RWPE1 (cell line): ENCODE measurements around the gene KCNMA1.

Experiments used
- CTCF ChIA-PET: fragments of 350-600 bp; sonication (Branson Sonifier 250); formaldehyde crosslinking; extraction: SDS; loops from one replicate; lab custom pipeline; 2021; lab: Yijun Ruan, JAX
- POLR2A ChIA-PET: fragments of 400-600 bp; formaldehyde crosslinking; extraction: SDS; loops from one replicate; lab custom pipeline; 2020; ENCODE audit warnings: antibody characterized with exemption; ENCODE audit not compliant: low non-redundant PET; lab: Yijun Ruan, JAX
- DNase-seq: peaks from one replicate; pipeline ENCODE4 v3.0.0; 2012; ENCODE audit warnings: low spot score
- H3K27ac ChIP-seq: fragments of 450-650 bp; 2 replicates; pipeline ENCODE4 v1.5.1; 2017
- CTCF ChIP-seq: fragments of 450-650 bp; conservative IDR thresholded peaks from 2 replicates; pipeline ENCODE4 v1.5.1; 2017; ENCODE audit warnings: low read depth, mild to moderate bottlenecking

The KCNMA1 gene

DNA sequence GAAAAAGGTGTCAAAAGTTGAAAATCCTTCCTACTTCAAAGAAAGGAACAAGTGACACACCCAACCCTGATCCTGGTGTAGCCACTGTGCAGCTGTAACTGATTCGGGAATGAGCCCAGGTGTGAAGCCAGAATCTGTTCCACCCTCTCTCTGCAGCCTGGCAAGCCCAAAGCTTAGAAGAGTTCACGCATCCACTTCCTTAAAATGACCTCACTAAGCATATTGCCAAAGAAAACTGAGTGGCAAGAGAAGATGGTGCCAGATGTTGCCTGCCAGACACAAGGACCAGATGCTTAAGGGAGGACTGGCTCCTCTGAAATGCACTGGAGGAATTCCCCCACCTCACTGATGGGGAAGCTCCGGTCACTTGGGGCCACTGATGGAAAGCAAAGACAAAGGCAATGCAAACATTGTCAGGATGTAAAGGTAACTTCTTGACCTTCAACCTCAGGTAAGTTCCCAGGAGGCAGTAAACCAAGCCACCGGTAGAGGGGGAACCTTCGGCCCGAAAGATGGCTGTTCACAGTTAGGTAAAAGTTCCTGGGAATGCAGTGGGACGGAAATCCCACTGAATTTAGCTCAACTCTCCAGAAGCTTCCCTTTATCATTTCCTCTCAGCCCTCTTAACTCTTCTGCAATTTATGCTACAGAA is 554.9 kb downstream of the KCNMA1 start:
- DNase-seq = no peak
- ChIA-PET POLR2A (interaction anchor here (0.7 kb wide), 1 partner anchor 388 kb away, joined by 5 read pairs; no protein-coding TSS in a partner anchor), CTCF (interaction anchor here (0.7 kb wide), 1 partner anchor 230 kb away, joined by 4 read pairs; no protein-coding TSS in a partner anchor)
- TF ChIP-seq CTCF = no peak
- no peak overlapping the region for H3K27ac ChIP-seq

DNA sequence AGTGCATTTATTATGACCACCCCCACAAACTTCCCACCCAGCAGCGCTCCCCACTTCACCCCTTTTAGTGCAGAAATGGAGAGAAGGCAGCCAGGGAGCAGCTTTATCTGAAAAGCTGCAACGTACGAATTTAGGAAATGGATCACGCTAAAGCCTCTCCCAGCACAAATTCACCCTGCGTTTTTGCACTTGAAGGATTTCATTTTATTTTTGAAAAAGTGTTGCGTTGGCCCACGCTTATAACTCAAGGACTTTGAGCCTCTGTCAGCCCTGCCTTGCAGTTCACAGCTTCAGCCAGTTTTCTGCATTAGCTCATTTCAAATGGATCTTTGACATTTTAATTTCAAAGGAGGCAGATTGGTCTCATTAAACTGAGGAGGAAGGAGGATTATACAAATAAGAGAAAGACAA is 556.1 kb downstream of the KCNMA1 start:
- no peak overlapping the region for H3K27ac ChIP-seq
- ChIA-PET POLR2A (no interaction called here), CTCF (interaction anchor here (0.6 kb wide), 1 partner anchor 1747 kb away, joined by 3 read pairs; no protein-coding TSS in a partner anchor)
- no peak for DNase-seq
- TF ChIP-seq CTCF = no peak

GRCh38 chr10:77080361-77081027 is 557.1 kb downstream of the KCNMA1 start:
- DNase-seq = no peak
- H3K27ac ChIP-seq = no peak overlapping the region
- POLR2A ChIA-PET = no interaction called here
- TF ChIP-seq CTCF = no peak
- CTCF ChIA-PET = no interaction called here

DNA sequence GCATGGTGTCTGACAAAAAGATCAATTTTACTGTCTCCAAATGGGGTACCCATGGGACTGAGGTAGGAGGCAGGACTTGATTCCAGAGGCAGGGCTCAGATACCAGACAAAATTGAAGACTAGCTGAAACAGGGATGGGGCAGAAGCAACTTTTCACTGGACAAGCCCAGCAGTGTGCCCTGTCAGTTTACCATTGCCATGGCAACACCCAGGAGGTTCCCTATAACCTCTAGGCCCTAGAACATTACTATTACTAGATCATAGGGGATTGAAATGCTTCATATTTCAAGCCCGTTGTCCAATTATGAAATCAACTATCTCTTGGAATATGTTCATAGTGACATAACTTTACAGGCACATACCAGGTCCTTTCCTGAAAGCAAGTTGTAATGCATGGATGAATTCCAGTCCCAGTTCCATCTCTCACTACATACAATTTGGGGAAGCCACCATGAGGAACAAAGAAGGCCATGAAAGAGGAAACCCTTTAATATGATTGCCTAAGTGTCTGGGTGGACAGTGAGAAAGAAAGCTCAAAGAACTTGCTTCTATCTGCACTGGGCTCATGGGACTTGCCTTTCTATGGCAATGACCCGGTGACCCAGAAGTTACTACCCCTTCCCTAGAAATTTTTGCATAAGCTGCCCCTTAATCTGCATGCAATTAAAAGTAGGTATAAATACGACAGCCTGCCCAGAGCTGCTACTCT is 557.9 kb downstream of the KCNMA1 start:
- DNase-seq = no peak
- H3K27ac ChIP-seq = no peak overlapping the region
- POLR2A ChIA-PET = no interaction called here
- CTCF ChIA-PET = no interaction called here
- no peak for TF ChIP-seq CTCF

DNA sequence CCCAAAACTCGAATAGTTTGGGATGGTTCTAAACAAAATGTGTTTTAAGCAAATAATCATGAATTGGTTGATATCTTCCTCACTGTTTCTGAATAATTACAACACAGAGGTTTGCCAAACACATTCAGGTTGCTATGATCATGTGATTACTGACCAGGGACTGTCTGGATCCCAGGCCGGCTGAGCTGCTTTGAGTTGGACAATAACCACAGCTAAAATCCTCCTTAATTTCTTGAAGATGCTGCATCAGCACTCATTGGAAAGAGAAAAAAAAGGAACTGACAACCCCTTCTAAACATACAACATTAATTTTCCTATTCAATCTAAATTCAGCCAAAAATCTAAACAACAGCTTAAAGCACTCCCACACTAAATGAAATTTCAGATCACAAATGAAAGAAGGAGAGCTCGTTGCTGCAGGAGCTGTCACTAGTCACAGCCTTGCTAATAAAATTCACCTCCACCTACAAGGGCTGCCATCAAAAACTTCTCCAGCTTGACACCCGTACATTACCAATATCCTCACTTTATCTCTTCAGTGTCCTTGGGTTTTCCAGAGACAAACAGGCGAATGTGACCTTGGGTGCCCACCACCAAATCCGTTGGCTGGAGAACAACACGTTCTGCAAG is 560.2 kb downstream of the KCNMA1 start:
- no peak for DNase-seq
- TF ChIP-seq CTCF = no peak
- POLR2A ChIA-PET = no interaction called here

GRCh38 chr10:77075926-77076325 is 561.7 kb downstream of the KCNMA1 start:
- CTCF ChIA-PET = no interaction called here
- no peak for DNase-seq
- POLR2A ChIA-PET = no interaction called here
- H3K27ac ChIP-seq = no peak overlapping the region
- TF ChIP-seq CTCF = no peak

More for the DNA sequence above, 560.2 kb downstream of the KCNMA1 start:
- CTCF ChIA-PET = no interaction called here
- H3K27ac ChIP-seq = no peak overlapping the region
